Type B pancreatic cell (in vitro differentiated cells): Measurements from ENCODE around the gene SMG1. TPM values are rescaled to one million over a fixed set of nuclear protein-coding genes. Genes with fewer than 3 reads are reported as not detected.

ENCODE experiments used
- DNase-seq: peaks from one replicate; pipeline ENCODE4 v3.0.0; 2021; ENCODE audit warnings: mixed read lengths; ENCODE audit not compliant: unreplicated experiment; ENCODE audit errors: extremely low spot score
- H3K27ac Mint-ChIP-seq: 2 replicates; pipeline ENCODE4 v1.8.0; 2021; ENCODE audit warnings: mild to moderate bottlenecking, mixed read lengths
- H3K27me3 Mint-ChIP-seq: 2 replicates; pipeline ENCODE4 v1.8.0; 2021; ENCODE audit warnings: mixed read lengths
- H3K36me3 Mint-ChIP-seq: 2 replicates; pipeline ENCODE4 v1.8.0; 2021; ENCODE audit warnings: mixed read lengths
- H3K4me1 Mint-ChIP-seq: one replicate; pipeline ENCODE4 v1.8.0; 2021; ENCODE audit warnings: mixed read lengths; ENCODE audit not compliant: unreplicated experiment
- H3K4me3 Mint-ChIP-seq: 2 replicates; pipeline ENCODE4 v1.8.0; 2021; ENCODE audit warnings: mild to moderate bottlenecking, mixed read lengths
- H3K9me3 Mint-ChIP-seq: 2 replicates; pipeline ENCODE4 v1.8.0; 2021; ENCODE audit warnings: mixed read lengths
- total RNA-seq: library from RNA; stranded (reverse); gene quantifications from 2 replicates; pipeline ENCODE4 v1.2.1, GENCODE V29; 2021; ENCODE audit warnings: low replicate concordance
- TF ChIP-seq, protein P1 (sequence below): fragments of 200-600 bp; sonication (generic); conservative IDR thresholded peaks from 2 replicates; pipeline ENCODE4 v1.5.0; 2021; ENCODE audit warnings: antibody characterized with exemption, mild to moderate bottlenecking

The SMG1 gene
- total RNA-seq, 1 donor from 2014 or later = 80.5 TPM

DNA sequence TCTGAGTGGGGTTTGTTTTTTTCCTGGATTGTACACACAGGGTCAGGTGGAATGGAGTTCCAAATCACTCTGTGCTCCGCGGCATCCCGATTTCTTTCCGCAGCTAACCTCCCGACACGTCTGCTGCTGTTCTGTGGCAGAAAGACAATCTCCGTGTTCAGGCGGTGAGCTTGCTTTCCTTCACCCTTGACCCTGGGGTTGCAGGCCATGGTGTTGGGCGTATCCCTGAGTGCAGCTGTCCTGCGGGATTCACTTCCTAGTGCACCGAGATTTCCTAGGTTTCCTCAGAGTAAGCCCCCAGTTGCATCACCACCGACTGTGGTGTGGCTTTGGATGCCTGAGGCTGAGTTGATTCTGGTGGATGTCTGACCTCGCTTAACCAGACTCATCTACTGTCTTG lies 117.0 kb downstream of the SMG1 start:
- Mint-ChIP-seq H3K36me3 (peaks cover 31% of the 10 kb centered on the region), H3K9me3 (no peaks in the 10 kb centered on the region), H3K27ac (no peak overlapping the region), H3K27me3 (no peaks in the 10 kb centered on the region), H3K4me3 (no peak overlapping the region), H3K4me1 (no peaks in the 10 kb centered on the region)
- DNase-seq = no peak
- TF ChIP-seq, protein P1, sequence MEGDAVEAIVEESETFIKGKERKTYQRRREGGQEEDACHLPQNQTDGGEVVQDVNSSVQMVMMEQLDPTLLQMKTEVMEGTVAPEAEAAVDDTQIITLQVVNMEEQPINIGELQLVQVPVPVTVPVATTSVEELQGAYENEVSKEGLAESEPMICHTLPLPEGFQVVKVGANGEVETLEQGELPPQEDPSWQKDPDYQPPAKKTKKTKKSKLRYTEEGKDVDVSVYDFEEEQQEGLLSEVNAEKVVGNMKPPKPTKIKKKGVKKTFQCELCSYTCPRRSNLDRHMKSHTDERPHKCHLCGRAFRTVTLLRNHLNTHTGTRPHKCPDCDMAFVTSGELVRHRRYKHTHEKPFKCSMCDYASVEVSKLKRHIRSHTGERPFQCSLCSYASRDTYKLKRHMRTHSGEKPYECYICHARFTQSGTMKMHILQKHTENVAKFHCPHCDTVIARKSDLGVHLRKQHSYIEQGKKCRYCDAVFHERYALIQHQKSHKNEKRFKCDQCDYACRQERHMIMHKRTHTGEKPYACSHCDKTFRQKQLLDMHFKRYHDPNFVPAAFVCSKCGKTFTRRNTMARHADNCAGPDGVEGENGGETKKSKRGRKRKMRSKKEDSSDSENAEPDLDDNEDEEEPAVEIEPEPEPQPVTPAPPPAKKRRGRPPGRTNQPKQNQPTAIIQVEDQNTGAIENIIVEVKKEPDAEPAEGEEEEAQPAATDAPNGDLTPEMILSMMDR = no peak

- no peak overlapping the region for H3K4me3 Mint-ChIP-seq
- no peak overlapping the region for H3K27ac Mint-ChIP-seq
- peaks cover 12% of the 10 kb centered on the region for H3K4me1 Mint-ChIP-seq
- TF ChIP-seq, protein P1 = no peak
- peaks cover 3% of the 10 kb centered on the region for H3K27me3 Mint-ChIP-seq
- no peaks in the 10 kb centered on the region for H3K9me3 Mint-ChIP-seq
- no peak for DNase-seq
- peaks cover 18% of the 10 kb centered on the region for H3K36me3 Mint-ChIP-seq
Observed at GRCh38 chr16:18805257-18805773, 120.9 kb downstream of the SMG1 start.

DNA sequence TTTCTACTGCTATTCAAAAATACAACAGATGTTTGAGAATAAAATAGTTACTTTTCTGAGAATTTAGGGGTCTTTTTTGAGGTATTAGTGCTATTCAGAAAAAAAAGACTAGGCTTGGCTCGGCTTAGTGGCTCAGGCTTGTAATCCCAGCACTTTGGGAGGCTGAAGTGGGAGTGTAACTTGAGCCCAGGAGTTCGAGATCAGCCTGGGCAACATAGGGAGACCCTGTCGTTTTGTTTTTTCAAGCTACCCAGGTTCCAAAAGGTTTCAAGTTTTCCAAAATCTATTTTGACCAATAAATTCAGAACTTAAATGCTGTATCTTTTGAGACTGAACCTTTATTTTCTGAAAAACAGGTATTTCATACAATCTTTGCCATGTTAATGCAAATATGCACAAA lies 121.7 kb downstream of the SMG1 start:
- peak overlapping the region; percentile 36 for H3K27ac Mint-ChIP-seq
- DNase-seq = no peak
- H3K4me3 Mint-ChIP-seq = no peak overlapping the region
- H3K4me1 Mint-ChIP-seq = peaks cover 20% of the 10 kb centered on the region
- peaks cover 3% of the 10 kb centered on the region for H3K27me3 Mint-ChIP-seq
- TF ChIP-seq, protein P1 = no peak
- no peaks in the 10 kb centered on the region for H3K9me3 Mint-ChIP-seq
- peaks cover 17% of the 10 kb centered on the region for H3K36me3 Mint-ChIP-seq

DNA sequence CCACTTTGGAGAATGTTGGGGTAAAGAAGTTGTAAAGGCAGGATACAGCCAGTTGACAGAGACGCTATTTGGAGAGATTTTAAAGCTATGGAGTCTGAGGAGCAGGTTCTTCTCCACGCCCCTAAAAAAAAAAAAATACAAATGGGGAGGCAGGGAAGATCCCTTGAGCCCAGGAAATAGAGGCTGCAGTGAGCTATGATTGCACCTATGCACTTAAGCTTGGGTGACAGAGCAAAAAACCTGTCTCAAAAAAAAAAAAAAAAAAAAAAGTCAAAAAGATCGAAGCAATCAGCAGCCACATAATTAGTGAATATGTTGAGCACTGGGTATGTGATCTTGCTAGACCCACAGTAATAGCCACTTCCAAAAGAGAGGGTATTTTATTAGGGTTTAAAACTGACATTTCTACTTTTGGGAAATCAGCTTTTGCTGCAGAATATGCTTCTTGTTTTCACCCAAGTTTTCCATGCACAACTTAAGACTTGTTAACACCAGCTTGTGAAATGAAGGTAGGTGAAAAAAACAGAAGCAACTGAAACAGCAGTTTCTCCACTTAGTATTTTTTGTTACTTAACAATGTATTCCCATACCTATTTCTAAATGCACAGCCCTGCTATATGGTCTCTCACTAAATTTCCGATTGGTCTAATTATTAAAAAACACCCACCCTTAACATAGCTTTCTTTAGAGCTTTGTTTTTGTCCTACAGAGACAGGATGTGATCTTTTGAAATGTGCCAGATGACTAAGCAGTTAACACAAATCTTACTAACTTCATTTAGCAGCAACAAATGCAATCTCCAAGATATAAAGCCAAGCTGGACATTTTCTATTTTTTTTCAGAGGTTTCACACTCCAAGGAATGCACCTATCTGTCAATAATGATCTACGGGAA lies 122.4 kb downstream of the SMG1 start:
- H3K27me3 Mint-ChIP-seq = peaks cover 3% of the 10 kb centered on the region
- DNase-seq = no peak
- H3K27ac Mint-ChIP-seq = no peak overlapping the region
- TF ChIP-seq, protein P1 = no peak
- peaks cover 25% of the 10 kb centered on the region for H3K4me1 Mint-ChIP-seq
- peaks cover 12% of the 10 kb centered on the region for H3K36me3 Mint-ChIP-seq
- H3K4me3 Mint-ChIP-seq = no peak overlapping the region
- H3K9me3 Mint-ChIP-seq = no peaks in the 10 kb centered on the region

- DNase-seq = no peak
- Mint-ChIP-seq H3K9me3 (no peaks in the 10 kb centered on the region), H3K4me3 (peak overlapping the region; percentile 98), H3K4me1 (peaks cover 25% of the 10 kb centered on the region), H3K36me3 (peaks cover 6% of the 10 kb centered on the region), H3K27me3 (peaks cover 3% of the 10 kb centered on the region), H3K27ac (peak overlapping the region; percentile 97)
- TF ChIP-seq, protein P1 = no peak
Observed at GRCh38 chr16:18802767-18803343, 123.4 kb downstream of the SMG1 start.
